Activated CD4-positive, alpha-beta T cell treated with anti-CD3 and anti-CD28 coated beads for 4 hours (primary cell): Measurements from ENCODE around the gene CDK19.
"Not testable (repeated sequence)": the region's sequence is repeated elsewhere in the genome, so short reads cannot be mapped to it uniquely, and the experiment has no call there.

Experiments
- DNase-seq, 2 donors: peaks; one replicate each; pipeline ENCODE4 v3.0.0-alpha.2; 2020

The CDK19 gene

GRCh38 chr6:110755411-110755834 lies 59.8 kb downstream of the CDK19 start:
- no peak for DNase-seq

DNA sequence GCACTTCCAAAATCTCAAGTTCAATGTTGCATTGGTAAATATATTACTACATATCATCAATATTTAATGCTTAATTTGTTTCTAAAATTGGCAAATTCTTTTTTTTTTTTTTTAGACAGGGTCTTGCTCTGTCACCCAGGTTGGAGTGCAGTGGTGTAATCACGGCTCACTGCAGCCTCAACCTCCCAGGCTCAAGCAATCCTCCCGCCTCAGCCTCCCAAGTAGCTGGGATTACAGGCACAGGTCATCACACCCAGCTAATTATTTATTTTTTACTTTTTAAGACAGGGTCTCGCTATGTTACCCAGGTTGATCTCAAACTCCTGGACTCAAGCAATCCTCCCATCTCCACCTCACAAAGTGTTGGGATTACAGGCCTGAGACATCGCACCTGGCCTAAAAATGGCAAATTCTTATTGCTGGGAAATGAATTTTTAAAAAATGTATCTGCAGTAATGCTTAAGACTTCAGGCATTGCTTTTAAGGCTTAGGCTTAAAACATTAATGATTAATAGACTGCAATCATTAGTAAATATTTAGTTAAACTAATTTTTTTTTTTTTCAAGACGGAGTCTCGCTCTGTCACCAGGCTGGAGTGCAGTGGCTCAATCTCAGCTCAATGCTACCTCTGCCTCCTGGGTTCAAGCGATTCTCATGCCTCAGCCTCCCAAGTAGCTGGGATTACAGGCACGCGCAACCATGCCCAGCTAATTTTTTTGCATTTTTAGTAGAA lies 61.2 kb downstream of the CDK19 start:
- not testable (repeated sequence) for DNase-seq

- DNase-seq: no peak
These were observed 66.8 kb downstream of the CDK19 start for GRCh38 chr6:110748453-110748852.

DNA sequence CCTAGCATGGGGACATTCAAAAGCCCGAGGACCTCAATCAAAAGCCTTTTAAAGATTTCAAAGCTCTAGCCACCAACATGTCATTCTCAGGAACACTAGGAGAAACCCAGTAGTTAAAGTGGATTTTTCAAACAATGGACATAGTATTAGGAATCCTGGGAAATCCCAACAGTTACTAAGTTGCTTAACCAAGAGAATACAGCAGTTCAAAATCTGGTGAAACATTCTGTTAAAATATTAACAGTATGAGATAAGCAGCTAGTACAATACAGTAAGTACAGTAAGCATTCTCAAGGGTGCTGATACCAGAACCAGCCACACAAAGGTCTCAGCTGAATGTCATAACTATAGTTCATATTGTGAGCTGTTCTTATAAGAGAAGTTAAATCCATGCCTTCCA lies 68.6 kb downstream of the CDK19 start:
- no peak for DNase-seq

- DNase-seq: no peak
These were observed 70.3 kb downstream of the CDK19 start for GRCh38 chr6:110744991-110745390.

DNA sequence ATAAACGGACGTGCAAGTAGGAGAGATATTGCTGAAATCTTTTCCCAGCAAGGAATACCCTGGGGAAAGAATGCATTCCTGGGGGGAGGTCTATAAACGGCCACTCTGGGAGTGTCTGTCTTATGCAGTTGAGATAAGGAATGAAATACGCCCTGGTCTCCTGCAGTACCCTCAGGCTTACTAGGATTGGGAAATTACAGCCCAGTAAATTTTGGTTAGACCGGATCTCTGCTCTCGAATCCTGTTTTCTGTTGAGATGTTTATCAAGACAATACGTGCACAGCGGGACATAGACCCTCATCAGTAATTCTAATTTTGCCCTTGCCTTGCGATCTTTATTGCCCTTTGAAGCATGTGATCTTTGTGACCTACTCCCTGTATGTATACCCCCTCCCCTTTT lies 72.7 kb downstream of the CDK19 start:
- not testable (repeated sequence) for DNase-seq

- DNase-seq: no peak
These were observed 73.8 kb downstream of the CDK19 start for GRCh38 chr6:110741517-110741916.

- DNase-seq: no peak
These were observed 76.3 kb downstream of the CDK19 start for GRCh38 chr6:110738899-110739365.

GRCh38 chr6:110735666-110736065 lies 79.6 kb downstream of the CDK19 start:
- DNase-seq: no peak

GRCh38 chr6:110731898-110732297 lies 83.4 kb downstream of the CDK19 start:
- no peak for DNase-seq

- no peak for DNase-seq
These were observed 84.1 kb downstream of the CDK19 start for GRCh38 chr6:110731196-110731595.

DNA sequence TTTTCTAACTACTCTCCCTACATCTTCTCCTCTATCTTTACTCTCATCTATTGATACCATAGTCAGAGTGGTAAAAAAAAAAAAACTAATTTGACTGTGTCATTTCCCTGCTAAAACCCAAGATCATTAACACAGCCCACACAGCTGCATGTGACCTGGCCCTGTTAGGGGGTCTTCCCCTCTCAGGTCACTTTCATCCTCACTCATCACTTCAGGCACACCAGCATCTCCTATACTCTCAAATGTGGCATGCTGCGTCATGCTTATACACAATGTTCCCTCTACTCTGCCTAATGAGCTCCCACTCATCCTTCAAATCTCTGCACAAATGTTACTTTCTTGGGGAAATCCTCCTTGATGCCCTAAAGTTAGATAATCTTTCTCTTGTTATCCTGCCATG lies 86.8 kb downstream of the CDK19 start:
- DNase-seq: no peak

GRCh38 chr6:110723017-110723416 lies 92.3 kb downstream of the CDK19 start:
- no peak for DNase-seq

DNA sequence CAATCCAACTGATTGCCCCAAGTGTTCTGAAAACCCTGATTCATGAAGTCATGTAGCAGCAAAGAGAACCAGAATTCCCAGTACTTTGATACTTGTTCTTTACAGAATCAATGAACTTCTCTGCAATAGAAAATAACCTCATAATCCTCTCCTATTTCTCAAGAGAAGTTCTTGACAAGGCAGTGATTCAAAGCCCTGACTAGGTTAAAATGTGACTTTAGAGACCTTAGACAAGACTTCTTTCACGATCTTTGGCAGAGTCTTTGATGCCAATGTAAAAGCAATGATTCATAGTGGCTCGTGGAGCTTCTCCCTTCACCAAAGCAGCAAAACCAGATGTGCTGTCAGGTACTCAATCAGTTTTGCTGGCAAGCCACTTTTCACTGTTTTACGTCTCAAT lies 95.2 kb downstream of the CDK19 start:
- no peak for DNase-seq

DNA sequence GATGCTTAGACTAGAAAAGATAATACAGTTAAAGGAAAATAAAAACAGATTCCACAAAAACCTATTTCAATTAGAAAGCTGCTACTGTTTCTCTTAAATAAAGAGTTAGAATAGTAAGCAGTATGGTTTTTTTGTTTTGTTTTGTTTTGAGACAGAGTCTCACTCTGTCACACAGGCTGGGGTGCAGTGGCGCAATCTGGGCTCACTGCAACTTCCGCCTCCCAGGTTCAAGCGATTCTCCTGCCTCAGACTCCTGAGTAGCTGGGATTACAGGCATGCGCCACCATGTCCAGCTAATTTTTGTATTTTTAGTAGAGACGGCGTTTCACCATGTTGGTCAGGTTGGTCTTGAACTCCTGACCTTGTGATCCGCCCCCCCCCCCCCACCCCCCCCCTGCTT lies 95.7 kb downstream of the CDK19 start:
- not testable (repeated sequence) for DNase-seq

DNA sequence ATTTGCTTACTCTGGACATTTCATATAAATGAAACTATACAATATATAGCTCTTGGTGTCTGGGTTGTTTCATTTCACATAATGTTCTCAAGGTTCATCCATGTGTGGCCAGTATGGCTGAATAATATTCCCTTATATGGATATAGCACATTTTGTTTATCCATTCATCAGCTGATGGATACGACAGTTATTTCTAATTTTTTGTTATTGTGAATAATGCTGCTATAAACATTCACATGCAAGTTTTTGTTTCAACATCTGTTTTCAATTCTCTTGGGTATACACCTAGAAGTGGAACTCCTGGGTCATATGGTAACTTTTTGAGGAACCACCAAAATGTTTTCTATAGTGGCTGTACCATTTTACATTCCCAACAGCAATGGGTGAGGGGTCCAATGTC lies 101.1 kb downstream of the CDK19 start:
- DNase-seq: no peak

- DNase-seq: no peak
These were observed 103.0 kb downstream of the CDK19 start for GRCh38 chr6:110712238-110712637.

- no peak for DNase-seq
These were observed 105.2 kb downstream of the CDK19 start for GRCh38 chr6:110710115-110710514.

DNA sequence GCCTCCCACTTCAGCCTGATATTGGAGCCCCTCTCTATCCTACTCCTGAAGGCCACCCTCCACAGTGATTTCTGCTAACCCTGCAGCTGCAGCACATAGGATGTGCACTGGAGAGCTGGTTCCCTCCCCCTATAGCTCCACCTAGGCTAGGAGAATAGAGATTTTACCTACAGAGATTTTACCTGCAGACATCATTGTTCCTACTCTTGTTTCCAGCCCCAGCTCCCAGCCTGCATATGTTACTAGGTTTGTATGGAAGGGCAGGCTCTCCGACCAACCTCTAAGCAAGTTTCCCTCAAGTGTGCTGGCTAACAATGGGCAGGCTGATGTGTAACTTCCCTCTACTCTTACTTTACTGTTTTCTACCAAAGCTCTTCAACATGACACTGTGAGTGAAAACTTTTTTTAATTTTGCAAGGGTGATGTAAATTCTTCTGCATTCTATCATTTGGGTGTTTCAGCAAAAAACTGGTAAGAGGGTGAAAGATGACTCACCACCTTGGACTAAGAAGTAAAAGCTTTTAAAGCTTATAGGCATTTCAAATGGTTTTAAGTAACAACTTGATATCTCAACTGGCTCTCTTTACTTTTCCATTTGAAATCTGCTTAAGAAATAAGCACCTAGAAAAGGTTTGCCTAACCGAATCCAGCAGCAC lies 106.8 kb downstream of the CDK19 start:
- no peak for DNase-seq

DNA sequence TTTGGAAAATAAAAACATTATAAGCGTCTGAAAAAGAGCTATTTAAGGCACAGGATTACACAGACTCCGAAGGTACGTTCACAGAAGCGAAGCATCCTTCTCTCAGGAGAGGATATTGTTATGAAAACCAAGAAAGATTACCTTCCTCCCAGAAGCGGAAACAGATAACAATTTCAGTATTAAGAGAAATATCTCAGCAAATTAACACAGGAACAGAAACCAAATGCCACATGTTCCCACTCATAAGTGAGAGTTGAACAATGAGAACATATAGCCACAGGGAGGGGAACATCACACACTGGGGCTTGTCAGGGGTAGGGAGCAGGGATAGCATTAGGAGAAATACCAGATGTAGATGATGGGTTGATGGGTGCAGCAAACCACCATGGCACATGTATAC lies 109.7 kb downstream of the CDK19 start:
- DNase-seq: no peak

DNA sequence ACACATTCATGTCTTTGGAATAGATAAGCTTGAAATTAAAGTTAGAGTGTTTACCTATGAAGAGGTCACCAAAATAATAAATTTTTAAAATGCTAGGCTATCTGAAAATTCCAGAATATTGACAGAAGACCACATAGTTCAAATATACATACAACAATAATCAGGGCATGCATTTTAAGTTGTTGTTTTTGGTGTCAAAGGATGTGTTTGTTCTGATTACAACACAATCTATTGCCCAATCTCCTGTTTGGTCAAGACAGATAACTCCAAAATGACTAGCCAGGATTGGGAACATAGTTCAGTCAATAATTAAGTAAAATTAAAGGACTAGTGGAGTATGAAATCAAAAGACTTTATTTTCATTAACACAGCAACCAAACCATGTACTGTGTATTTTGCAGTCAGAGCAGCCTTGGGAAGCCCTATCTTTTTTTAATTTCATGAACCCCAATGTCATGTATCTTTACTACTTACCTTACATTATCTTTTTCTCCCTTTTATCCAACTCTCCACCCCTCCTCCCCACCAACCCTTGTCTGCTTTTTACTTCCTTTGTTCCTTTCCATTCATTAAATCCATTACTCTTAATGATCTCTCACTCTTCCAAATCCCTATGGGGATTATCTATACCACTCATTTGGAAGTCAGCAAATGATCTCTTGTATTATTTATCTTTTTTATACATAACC lies 111.2 kb downstream of the CDK19 start:
- DNase-seq: no peak

- no peak for DNase-seq
These were observed 112.0 kb downstream of the CDK19 start for GRCh38 chr6:110703010-110703905.

- no peak for DNase-seq
These were observed 115.5 kb downstream of the CDK19 start for GRCh38 chr6:110699780-110700179.
